Measurements from ENCODE around the gene PRR12. TPM values are rescaled to one million over a fixed set of nuclear protein-coding genes. Genes with fewer than 3 reads are reported as not detected.

The PRR12 gene
- total and polyA plus RNA-seq, 2 donors (not counting 3 experiments of a cell fraction or from before 2014, with no cell fraction given), result 1.9 to 37.0 TPM

GRCh38 chr19:49663224-49663623 is 72.2 kb downstream of the PRR12 start:
- intact Hi-C loops (cut with micrococcal nuclease), result no loop called here
- dilution Hi-C loops (cut with MboI; ENCODE audit: extremely low pct_ligation_motif_present, low sequenced_read_pairs), result no loop called here
- FAIRE-seq (no peak), DNase-seq (ENCODE audit: low read depth, low spot score) (no peak)
- H3K4me3 ChIP-seq (replicated peaks in 1 of 3; ENCODE audit: insufficient read depth in 1 of 3, low read depth in 1 of 3, low read length in 3 of 3), result no peak overlapping the region
- H3K27me3 ChIP-seq (ENCODE audit: control insufficient read depth in 2 of 2, insufficient read depth in 2 of 2, low read length in 2 of 2), result no peaks in the 10 kb centered on the region
- no peaks in the 10 kb centered on the region for H4K20me1 ChIP-seq (replicated peaks; ENCODE audit: control insufficient read depth, extremely low read depth, insufficient read depth, low read length)
- no peak overlapping the region for H3K9ac ChIP-seq (replicated peaks; ENCODE audit: extremely low read depth, insufficient read depth, low read length)
- no peak overlapping the region for H2AFZ ChIP-seq (ENCODE audit: low read depth, low read length)
- peaks cover 17% of the 10 kb centered on the region for H3K79me2 ChIP-seq (ENCODE audit: control insufficient read depth, insufficient read depth, low read length)
- no peaks in the 10 kb centered on the region for H3K9me1 ChIP-seq (replicated peaks; ENCODE audit: control insufficient read depth, extremely low read depth, insufficient read depth, low read length)
- CTCF ChIA-PET, result no interaction called here
- H3K36me3 ChIP-seq (ENCODE audit: control insufficient read depth in 2 of 2, extremely low read depth in 1 of 2, insufficient read depth in 2 of 2, low read length in 2 of 2), result peaks cover 7 to 40% of the 10 kb centered on the region in 2 experiments
- no peak overlapping the region for H3K27ac ChIP-seq (ENCODE audit: insufficient read depth, low read depth, low read length)
- no peaks in the 10 kb centered on the region for H3K9me3 ChIP-seq (replicated peaks; ENCODE audit: control insufficient read depth, insufficient read depth, low read length)
- TF ChIP-seq MAX (IDR thresholded peaks at IDR 0.05; ENCODE audit: insufficient read depth, insufficient read length) (no peak), POLR2AphosphoS5 (IDR thresholded peaks at IDR 0.05; ENCODE audit: insufficient read depth, low read depth, low read length) (no peak), JUN (IDR thresholded peaks at IDR 0.05; ENCODE audit: borderline replicate concordance, insufficient read depth, insufficient read length, low read depth) (no peak), MYC (IDR thresholded peaks at IDR 0.05; ENCODE audit: low read depth, low read length) (no peak), FOS (IDR thresholded peaks at IDR 0.05; ENCODE audit: borderline replicate concordance, insufficient read depth, low read length) (no peak), GATA2 (IDR thresholded peaks at IDR 0.05; ENCODE audit: insufficient read depth, insufficient read length, low read depth, low read length) (no peak), POLR2A (IDR thresholded peaks at IDR 0.05; ENCODE audit: low read depth, low read length) (no peak), CTCF (IDR thresholded peaks at IDR 0.05; ENCODE audit: extremely low read depth in 1 of 2, insufficient read depth in 1 of 2, low read depth in 1 of 2, low read length in 2 of 2) (no peak), EZH2 (IDR thresholded peaks at IDR 0.05; ENCODE audit: borderline replicate concordance, low read depth, low read length, severe bottlenecking) (no peak)
- BruUV-seq (replicated peaks), result no TSS peak
- H3K4me1 ChIP-seq (ENCODE audit: control insufficient read depth, extremely low read depth, insufficient read depth, low read length), result peaks cover 8% of the 10 kb centered on the region
- no peak overlapping the region for H3K4me2 ChIP-seq (ENCODE audit: insufficient read depth, low read length)
- POLR2A ChIA-PET, result no interaction called here
